ENCODE results near the gene PCED1B. TPM values are rescaled to one million over a fixed set of nuclear protein-coding genes. Genes with fewer than 3 reads are reported as not detected.
"Not testable (repeated sequence)": the region's sequence is repeated elsewhere in the genome, so short reads cannot be mapped to it uniquely, and the experiment has no call there.

The PCED1B gene
- total RNA-seq, 1 donor from 2014 or later = 65.4 TPM

DNA sequence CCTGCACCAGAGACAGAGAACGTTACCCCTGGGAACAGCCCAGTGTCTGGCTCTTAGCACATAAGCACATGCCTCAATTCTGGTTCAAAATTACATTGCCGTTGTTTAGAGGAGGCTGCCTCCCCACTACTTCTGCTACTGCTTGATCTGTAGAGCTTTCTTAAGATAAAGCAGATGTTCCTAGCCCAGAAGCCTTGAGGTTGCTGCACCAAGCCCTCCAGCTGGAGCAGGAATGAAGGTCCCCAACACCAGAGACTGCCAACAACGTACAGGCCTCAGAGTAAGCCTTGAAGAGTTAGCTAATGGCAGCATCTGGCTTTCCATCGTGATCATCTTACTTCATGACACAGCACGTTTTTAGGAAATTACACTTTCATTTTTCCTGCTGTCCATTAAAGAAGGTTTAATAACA lies 35.1 kb downstream of the PCED1B start:
- intact Hi-C loops (cut with micrococcal nuclease) = no loop called here
- TF ChIP-seq, protein P1, sequence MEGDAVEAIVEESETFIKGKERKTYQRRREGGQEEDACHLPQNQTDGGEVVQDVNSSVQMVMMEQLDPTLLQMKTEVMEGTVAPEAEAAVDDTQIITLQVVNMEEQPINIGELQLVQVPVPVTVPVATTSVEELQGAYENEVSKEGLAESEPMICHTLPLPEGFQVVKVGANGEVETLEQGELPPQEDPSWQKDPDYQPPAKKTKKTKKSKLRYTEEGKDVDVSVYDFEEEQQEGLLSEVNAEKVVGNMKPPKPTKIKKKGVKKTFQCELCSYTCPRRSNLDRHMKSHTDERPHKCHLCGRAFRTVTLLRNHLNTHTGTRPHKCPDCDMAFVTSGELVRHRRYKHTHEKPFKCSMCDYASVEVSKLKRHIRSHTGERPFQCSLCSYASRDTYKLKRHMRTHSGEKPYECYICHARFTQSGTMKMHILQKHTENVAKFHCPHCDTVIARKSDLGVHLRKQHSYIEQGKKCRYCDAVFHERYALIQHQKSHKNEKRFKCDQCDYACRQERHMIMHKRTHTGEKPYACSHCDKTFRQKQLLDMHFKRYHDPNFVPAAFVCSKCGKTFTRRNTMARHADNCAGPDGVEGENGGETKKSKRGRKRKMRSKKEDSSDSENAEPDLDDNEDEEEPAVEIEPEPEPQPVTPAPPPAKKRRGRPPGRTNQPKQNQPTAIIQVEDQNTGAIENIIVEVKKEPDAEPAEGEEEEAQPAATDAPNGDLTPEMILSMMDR (IDR thresholded peaks at IDR 0.05) = no peak
- ChIA-PET POLR2A (no interaction called here), CTCF (no interaction called here)
- peaks cover 18% of the 10 kb centered on the region for H3K36me3 Mint-ChIP-seq (ENCODE audit: low read depth)
- H3K4me1 Mint-ChIP-seq = no peaks in the 10 kb centered on the region
- H3K27ac Mint-ChIP-seq = no peak overlapping the region
- DNase-seq = no peak
- no peak for ATAC-seq (ENCODE audit: low read depth)
- H3K4me3 Mint-ChIP-seq = no peak overlapping the region
- H3K9me3 Mint-ChIP-seq = no peaks in the 10 kb centered on the region
- no peaks in the 10 kb centered on the region for H3K27me3 Mint-ChIP-seq

DNA sequence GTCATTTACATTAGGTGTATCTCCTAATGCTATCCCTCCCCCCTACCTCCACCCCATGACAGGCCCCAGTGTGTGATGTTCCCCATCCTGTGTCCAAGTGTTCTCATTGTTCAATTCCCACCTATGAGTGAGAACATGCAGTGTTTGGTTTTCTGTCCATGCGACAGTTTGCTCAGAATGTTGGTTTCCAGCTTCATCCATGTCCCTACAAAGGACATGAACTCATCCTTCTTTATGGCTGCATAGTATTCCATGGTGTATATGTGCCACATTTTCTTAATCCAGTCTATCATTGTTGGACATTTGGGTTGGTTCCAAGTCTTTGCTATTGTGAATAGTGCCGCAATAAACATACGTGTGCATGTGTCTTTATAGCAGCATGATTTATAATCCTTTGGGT lies 37.9 kb downstream of the PCED1B start:
- H3K36me3 Mint-ChIP-seq (ENCODE audit: low read depth) = peaks cover 18% of the 10 kb centered on the region
- ATAC-seq (ENCODE audit: low read depth); H3K27me3 Mint-ChIP-seq; CTCF ChIA-PET; H3K27ac Mint-ChIP-seq; H3K4me1 Mint-ChIP-seq; H3K9me3 Mint-ChIP-seq; POLR2A ChIA-PET; DNase-seq; H3K4me3 Mint-ChIP-seq; intact Hi-C loops (cut with micrococcal nuclease): not testable (repeated sequence)

DNA sequence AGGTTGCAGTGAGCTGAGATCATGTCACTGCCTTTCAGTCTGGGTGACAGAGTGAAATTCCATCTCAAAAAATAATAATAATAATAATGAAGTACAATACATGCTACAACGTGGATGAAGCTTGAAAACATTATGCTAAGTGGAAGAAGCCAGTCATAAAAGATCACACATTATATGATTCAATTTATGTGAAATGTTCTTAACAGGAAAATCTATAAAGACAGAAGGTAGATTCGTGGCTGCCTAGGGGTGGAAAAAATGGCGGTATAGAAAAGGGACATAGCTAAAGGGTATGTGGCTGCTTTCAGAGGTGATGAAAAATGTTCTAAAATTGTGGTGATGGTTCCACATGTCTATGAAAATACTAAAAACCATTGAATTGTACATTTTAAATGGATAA lies 41.3 kb downstream of the PCED1B start:
- H3K4me1 Mint-ChIP-seq = no peaks in the 10 kb centered on the region
- intact Hi-C loops (cut with micrococcal nuclease) = no loop called here
- ATAC-seq (ENCODE audit: low read depth) (no peak), DNase-seq (no peak)
- no peaks in the 10 kb centered on the region for H3K9me3 Mint-ChIP-seq
- TF ChIP-seq, protein P1 (IDR thresholded peaks at IDR 0.05) = no peak
- POLR2A ChIA-PET = no interaction called here
- CTCF ChIA-PET = interaction anchor here (0.6 kb wide), 1 partner anchor 305 kb away, joined by 3 read pairs; no protein-coding TSS in a partner anchor
- no peak overlapping the region for H3K4me3 Mint-ChIP-seq
- H3K27me3 Mint-ChIP-seq = no peaks in the 10 kb centered on the region
- H3K36me3 Mint-ChIP-seq (ENCODE audit: low read depth) = peaks cover 5% of the 10 kb centered on the region
- no peak overlapping the region for H3K27ac Mint-ChIP-seq

DNA sequence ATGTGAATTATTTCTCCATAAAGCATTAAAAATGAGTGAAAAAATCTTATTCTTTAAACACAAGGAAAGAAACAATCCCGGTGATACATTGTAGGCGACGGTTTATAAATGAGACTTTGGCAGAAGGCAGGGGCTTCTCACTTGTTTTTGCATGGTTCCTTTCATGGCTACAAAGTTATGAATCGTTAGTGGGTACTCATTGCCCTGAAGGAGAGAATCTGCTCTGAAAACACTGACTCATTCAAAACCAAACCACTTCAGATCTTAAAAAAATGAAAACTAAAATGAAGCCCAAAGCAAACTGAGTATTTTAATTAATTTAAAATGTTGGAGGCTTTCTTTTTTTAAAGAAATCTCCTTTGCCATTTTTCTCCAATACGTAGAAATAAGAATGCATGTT lies 41.7 kb downstream of the PCED1B start:
- Mint-ChIP-seq H3K9me3 (no peaks in the 10 kb centered on the region), H3K27me3 (no peaks in the 10 kb centered on the region), H3K36me3 (ENCODE audit: low read depth) (peaks cover 5% of the 10 kb centered on the region), H3K4me1 (no peaks in the 10 kb centered on the region), H3K4me3 (no peak overlapping the region), H3K27ac (no peak overlapping the region)
- intact Hi-C loops (cut with micrococcal nuclease) = no loop called here
- TF ChIP-seq, protein P1 (IDR thresholded peaks at IDR 0.05) = no peak
- POLR2A ChIA-PET = no interaction called here
- CTCF ChIA-PET = no interaction called here
- no peak for ATAC-seq (ENCODE audit: low read depth)
- DNase-seq = no peak

DNA sequence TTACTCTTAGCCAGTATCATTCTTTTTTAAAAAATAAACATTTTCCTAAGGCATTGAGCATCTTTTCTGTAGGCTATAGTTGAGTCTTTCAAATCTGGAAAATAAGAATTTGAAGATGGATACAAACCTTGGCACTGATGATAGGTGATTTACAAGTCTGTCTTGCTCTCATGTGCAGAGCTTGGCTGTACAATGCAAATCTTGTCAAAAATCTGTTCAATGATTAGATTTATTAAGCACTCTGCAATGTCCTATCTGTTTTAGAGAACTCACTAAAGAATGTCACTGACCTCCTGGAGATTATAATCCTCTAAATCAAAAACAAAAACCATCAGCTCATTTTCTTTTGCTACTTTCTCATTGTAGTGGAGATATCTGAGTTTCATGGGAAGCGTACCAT lies 43.2 kb downstream of the PCED1B start:
- ChIA-PET POLR2A (no interaction called here), CTCF (no interaction called here)
- Mint-ChIP-seq H3K36me3 (ENCODE audit: low read depth) (peaks cover 5% of the 10 kb centered on the region), H3K4me3 (no peak overlapping the region), H3K9me3 (no peaks in the 10 kb centered on the region), H3K4me1 (no peaks in the 10 kb centered on the region), H3K27me3 (no peaks in the 10 kb centered on the region), H3K27ac (no peak overlapping the region)
- TF ChIP-seq, protein P1 (IDR thresholded peaks at IDR 0.05) = no peak
- intact Hi-C loops (cut with micrococcal nuclease) = no loop called here
- ATAC-seq (ENCODE audit: low read depth) (no peak), DNase-seq (no peak)

DNA sequence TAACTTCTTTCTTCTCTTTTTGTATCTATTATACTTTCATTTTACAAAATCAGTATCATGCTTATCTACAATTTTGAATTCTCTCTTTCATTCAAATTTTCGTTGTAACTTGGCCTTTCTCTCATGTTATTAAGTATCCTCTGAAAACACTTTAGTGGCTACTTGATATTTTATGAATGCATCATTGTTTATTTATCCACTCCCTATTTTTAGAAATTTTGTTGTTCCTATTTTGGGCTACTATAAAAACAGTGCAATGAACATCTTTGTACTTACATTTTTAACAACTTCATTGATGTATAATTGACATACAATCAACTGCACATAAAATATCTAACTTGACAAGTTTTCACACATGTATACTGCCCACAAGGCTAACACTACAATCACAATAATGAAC lies 44.3 kb downstream of the PCED1B start:
- Mint-ChIP-seq H3K9me3 (no peaks in the 10 kb centered on the region), H3K4me3 (no peak overlapping the region), H3K36me3 (ENCODE audit: low read depth) (peaks cover 4% of the 10 kb centered on the region), H3K27ac (no peak overlapping the region), H3K27me3 (no peaks in the 10 kb centered on the region), H3K4me1 (peaks cover 6% of the 10 kb centered on the region)
- TF ChIP-seq, protein P1 (IDR thresholded peaks at IDR 0.05) = no peak
- intact Hi-C loops (cut with micrococcal nuclease) = no loop called here
- ChIA-PET CTCF (no interaction called here), POLR2A (no interaction called here)
- DNase-seq (no peak), ATAC-seq (ENCODE audit: low read depth) (no peak)

Data from activated B cell treated with CpG ODN at 0.5 μM for 24 hours (primary cell).